HG03432 (cell line): ENCODE data around the gene SESTD1.
A peak's percentile ranks its signal among the peaks of the same experiment; 100 is the strongest.
"Not testable (repeated sequence)": the region's sequence is repeated elsewhere in the genome, so short reads cannot be mapped to it uniquely, and the experiment has no call there.

Experiments used
- ATAC-seq: cut with Tn5 transposase; IDR thresholded peaks from one replicate; pipeline ENCODE4 v1.9.1; 2021; ENCODE audit warnings: mild to moderate bottlenecking, moderate library complexity; ENCODE audit not compliant: unreplicated experiment

Gene SESTD1

DNA sequence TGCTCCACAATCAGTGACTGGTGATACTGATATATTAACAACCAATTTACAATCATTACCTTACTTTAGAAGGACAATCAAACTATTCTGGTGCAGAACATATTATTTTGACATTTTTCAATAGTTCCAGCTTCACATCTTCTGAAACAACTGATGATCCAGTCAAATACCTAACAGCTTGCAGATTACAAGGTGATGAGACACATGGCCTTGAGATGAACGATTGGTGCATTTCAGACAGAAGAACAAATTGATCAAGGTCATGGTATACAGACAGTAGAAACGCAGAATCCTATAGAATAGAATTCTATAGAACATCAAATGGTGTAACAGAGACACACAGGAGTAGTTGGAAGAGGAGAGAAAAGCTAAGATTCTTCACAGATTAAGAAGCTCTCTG is 24.8 kb downstream of the SESTD1 start:
- ATAC-seq: no peak

DNA sequence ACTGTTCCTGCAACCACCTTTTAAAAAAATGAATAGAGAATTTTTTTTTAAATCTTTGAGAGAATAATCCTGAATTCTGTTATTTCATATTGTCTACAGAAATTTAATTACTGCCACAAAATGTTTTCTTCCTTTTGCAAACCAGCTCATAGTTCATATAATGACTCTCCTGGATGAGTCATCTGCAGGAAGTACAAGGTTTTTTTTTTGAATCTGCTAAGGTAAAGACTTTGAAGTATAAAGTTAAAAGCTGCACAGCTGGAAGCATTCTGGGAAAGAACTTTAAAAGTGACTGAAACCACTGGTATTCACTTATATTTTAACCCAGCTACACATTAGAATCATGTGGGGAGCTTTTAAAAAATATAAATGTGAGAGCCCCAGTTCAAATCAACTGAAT is 25.4 kb downstream of the SESTD1 start:
- ATAC-seq: peak; percentile 85

DNA sequence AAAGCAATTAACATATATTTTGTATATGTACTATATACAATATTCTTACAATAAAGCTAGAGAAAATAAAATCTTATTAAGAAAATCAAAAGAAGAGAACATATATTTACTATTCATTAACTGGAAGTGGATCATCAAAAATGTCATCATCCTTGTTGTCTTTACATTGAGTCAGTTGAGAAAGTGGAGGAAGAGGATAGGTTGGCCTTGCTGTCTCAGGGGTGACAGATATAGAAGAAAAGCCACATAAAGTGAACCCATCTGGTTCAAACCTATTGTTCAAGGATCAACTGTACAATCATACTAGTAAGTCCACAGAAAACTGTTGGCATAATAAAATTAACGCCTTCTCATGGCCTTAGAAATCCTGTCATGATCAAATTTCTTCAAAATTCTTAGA is 26.6 kb downstream of the SESTD1 start:
- ATAC-seq: no peak

DNA sequence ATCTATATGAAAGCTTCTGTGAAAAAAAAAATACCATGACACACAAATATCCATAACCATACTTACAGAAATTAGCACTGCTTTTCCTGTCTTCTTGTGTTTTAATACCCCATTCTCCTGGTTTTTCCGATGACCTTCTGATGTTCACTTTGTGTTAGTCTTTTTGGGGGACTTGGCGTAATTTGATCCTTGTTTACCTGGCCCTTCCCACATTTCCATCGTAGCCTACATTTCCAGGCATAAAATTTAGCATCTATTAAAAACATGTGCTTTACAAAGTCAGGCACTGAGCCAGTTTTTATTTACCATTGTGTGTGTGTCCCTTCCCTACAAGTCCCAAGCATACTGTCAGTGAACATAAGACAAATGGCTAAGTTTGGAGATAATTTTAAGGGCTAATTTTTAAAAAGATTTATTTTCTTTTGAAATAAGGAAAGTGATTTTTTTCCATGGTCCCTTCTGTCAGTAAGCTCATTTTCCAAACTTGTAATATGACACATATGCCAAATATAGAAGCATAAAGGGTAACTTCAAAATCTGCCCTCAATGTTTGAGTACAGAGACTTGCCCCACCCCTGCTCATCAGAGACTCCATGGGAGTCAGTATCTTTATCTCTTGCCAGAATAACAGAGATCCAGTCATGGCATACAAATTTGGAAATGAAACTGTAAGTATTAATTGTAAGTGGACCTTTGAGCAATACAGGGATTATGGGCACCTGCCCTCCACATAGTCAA is 27.3 kb downstream of the SESTD1 start:
- no peak for ATAC-seq

DNA sequence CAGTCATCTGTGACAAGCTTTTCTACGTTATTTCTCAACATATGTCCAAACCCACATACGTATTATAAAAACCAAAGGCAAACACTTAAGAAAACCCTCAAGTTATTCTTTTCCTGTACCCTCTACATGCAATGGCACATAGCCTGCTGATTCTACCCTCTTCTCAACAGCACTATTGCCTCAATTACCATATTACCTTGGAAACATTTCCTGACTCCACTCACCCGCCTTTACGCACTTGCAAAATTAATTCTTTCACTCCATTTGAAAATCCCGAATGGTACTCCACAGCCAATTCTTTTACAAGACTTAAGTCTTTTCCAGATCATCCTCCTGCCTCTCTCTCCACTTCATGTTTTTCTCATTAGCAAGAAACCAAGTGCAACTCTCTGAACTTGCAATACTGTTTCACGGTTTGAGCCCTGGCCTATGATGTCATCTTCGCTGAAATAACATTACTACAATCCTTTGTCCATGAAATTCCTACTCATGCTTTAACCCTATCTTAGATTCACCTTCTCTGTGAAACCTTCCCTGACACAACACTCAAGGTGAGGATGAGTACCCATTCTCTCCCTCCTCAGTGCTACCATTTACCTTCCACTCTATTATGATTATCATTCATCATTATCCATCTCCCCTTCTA is 29.0 kb downstream of the SESTD1 start:
- no peak for ATAC-seq

DNA sequence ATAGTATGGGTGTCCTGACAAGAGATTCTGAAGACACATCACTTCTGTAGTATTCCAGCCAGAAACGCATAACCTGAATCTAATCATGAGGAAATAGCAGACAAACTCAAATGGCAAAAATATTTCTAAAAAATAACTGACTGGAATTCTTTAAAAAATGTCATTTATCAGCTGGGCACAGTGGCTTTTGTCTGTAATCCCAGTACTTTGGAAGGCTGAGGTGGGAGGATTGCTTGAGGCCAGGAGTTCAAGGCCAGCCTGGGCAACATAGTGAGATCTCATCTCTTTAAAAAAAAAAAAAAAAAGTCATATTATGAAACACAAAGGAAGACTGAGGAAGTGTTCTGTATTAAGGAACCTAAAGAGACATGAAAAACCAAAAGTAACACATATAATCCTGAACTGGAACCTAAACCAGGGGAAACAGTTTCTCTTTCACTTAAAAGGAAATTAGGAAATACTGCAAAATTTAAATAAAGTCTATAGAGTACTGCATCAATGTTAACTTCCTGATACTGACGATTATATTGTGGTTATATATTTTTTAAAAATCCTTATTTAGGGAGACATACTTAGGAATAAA is 29.9 kb downstream of the SESTD1 start:
- no peak for ATAC-seq

DNA sequence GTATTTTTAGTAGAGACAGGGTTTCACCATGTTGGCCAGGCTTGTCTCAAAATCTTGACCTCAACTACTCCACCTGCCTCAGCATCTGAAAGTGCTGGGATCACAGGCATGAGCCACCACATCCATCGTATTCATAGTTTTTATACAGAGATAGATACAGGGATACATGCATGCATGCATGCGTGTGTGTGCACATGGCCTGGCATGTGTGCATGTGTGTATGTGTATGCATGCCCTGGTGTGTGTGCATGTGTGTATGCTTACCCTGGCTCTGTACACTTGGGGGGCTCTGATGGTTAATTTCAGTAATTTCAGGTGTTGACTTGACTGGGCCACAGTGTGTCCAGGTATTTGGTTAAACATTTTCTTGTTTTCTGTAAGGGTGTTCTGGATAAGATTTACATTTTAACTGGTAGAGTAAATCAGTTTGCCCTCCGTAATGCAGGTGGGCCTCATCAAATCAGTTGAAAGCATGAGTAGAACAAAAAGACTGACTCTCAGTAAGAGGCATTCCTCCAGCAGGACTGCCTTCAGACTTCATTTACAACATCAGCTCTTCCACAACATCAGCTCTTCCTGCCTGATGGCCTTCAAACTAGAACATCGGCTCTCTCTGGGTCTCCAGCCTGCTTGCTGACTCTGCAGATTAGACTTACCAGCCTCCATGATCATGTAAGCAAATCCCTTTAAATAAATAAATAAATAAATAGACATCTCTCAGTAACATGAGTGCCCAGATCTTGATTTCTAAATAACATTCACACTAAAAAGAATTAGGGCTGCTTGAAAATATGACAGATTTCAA is 30.8 kb downstream of the SESTD1 start:
- ATAC-seq: no peak

DNA sequence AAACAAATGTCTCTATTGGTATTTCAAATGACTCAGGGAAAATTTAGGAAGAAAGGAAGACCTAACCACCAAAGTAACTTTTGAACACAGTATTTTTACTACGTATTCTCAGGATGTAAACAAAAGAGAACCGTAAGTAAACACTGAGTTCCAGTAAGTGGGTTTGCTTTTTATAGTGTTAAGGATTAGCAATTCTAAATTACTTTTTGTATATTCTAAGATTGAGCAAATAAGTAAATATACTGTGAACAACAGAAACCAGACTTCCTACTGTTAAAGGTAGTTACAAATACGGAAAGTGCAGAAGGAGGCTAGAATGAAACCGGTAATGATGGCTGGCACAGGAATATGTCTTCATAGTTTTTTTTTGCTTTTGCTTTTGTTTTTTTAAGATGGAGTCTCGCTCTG is 31.5 kb downstream of the SESTD1 start:
- ATAC-seq: no peak

DNA sequence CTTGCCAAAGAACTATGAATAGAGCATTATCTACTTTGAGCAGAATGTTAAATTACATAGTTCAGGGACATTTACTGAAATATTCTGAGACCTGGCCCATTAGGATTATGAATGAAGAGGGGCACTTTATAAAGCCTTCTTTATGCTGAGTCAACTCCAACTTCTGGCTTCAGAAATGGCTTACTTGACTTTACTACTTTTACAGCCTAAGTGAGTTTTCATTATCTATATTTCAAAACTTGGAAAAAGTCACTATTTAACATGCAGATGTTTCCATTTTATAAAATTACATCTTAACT is 37.7 kb downstream of the SESTD1 start:
- ATAC-seq: no peak

DNA sequence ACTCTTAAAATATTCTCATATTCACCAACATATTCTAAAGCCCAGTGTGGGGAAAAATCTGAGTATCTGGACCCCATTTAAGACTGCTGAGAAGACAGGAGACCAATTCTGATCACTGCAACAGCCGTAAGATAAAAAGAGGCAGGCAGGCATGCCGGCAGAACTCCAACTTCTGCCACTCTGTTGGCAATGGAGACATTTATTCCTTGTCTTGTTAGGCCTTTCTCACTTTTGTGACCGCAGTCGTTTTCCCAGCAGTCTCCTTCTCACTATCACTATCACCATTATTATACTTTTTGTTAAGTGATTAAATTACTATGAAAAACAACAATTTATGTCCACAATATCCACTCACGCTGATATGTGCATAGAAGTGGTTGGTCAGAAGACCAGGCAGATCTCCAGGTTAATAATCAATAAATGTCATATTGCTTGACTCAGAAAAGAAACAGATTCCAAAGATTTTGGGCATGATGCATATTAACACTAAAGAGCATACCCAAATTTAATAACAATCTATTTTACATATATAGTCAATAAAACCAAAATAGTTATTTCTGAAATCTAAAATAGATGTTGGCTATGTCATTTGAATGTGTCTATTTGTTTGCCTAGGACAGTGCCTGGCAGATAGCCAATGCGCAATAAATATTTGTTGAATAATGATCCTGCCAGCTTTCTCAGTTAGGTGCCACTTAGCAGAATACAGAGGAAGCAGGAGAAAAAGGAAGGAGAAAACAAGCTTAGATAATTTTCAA is 38.2 kb downstream of the SESTD1 start:
- ATAC-seq: no peak

DNA sequence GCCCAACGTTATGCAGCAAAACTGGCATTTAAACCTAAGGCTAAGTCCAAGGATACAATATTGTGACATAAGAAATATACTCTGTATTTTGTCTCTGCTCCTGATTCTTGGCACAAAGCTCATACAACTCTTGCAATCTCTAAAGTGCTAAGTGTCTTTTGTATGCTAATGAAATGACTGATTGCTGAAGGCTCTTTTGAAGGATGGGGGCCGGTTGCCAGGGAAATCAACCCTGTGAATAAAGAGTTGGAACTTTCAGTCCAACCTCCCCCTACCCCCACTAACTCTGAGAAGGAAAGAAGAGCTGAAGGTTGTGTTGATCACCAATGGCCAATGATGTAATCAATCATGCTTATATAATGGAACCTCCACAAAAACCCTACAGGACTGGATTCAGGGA is 40.3 kb downstream of the SESTD1 start:
- no peak for ATAC-seq

DNA sequence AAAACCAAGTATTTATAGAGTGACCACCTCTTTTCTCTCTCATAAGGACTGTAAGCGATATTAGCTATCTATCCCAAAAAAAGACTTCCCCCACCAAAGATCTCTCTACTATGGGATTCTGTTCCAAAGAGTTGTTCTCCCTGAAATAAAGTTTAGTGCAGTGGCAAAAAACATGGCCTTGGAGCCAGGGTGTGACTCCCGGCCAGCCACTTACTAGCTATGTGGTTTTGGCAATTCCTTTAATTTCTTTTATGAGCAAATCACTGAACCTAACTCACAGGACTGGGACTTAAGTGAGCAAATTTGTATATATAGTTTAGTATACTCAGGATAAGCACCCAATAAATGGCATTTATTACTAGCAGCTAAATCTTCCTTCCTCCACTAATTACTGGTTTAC is 42.6 kb downstream of the SESTD1 start:
- ATAC-seq: no peak

DNA sequence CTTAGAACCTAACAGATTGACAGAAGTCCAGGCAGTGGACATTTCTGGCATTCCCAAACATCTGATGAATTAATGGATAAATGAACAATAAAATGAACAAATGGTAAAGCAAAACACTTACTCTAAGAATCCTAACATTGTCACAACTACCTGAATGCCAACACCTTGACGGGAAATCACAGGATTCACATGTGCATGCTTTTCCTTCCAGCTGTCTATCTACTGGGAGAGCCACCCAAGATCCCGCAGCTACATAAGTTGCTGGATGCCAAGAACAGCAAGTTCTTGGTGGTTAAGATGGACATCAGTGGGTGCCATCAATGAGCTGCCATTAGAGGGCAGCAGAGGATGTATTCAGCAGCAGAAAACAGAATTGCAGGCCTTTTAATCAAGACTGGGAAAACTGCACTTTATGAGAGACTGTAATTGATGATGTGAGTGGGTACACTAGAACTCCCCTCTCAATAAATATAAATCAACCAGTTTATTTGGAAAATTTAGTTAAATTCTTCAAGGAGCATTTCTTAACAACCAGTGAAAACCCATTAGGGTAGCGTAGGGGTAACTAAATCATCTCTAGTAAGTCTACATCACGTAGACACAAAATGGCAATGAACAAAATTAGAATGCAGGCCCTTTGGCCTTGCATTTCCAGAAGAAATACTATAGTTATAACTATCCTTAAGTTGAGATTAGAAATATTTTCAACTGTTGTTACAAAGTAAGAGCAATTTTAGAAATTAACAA is 45.6 kb downstream of the SESTD1 start:
- peak; percentile 94 for ATAC-seq

DNA sequence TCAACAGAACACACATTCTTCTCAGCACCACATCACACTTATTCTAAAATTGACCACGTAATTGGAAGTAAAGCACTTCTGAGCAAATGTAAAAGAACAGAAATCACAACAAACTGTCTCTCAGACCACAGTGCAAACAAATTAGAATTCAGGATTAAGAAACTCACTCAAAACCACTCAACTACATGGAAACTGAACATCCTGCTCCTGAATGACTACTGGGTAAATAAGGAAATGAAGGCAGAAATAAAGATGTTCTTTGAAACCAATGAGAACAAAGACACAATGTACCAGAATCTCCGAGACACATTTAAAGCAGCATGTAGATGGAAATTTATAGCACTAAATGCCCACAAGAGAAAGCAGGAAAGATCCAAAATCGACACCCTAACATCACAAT is 50.0 kb downstream of the SESTD1 start:
- ATAC-seq: not testable (repeated sequence)

DNA sequence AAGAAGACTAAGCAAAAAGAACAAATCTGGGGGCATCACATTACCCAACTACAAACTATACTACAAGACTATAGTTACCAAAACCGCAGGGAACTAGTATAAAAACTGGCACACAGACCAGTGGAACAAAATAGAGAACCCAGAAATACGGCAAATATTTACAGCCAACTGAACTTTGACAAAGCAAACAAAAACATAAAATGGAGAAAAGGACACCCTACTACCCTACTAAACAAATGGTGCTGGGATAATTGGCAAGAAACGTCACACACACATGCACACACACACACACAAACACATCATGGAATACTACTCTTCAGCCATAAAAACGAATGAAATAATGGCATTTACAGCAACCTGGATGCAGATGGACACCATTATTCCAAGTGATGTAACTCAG is 53.3 kb downstream of the SESTD1 start:
- ATAC-seq: no peak

DNA sequence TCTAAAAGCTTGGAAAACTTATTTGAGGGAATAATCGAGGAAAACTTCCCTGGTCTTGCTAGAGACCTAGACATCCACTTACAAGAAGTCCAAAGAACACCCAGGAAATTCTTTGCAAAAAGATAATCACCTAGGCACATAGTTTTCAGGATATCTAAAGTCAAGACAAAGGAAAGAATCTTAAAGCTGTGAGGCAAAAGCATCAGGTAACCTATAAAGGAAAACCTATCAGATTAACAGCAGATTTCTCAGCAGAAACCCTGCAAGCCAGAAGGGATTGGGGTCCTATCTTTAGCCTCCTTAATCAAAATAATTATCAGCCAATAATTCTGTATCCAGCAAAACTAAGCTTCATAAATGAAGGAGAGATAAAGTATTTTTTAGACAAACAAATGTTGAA is 56.4 kb downstream of the SESTD1 start:
- ATAC-seq: not testable (repeated sequence)

DNA sequence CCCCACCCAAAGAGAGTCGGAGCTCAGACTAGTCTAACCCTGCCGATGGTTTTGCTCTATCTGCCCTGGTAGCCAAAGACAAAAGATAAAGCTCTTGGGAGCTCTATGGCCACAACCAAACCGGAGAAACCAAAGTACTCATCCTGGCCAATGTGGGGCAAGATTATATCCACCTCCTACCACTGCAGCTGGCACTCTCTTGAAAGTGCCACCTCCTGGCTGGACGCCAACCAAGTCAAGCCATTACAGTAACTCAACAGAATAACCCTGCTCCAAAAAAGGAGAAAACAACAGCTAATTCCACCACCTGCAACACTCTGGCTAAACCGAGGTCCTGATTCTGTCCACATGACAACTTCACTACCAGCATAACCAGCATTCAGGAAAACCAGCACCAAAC is 57.6 kb downstream of the SESTD1 start:
- ATAC-seq: no peak

DNA sequence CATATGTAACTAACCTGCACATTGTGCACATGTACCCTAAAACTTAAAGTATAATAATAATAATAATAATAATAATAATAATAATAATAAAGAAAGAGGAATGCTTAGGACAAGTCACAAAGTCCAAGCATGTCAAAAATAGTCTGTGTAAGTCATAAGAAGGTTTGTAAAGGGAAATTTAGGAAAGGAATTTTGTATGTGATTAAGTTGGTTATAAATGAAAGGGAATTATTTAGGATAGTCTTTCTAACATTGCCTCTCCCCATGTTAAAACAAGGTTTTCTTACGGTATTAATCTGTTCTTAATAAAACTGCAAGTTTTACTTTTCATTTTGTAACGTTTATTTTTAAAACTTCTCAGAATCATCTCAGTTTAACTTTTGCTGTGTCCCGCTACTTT is 62.8 kb downstream of the SESTD1 start:
- ATAC-seq: no peak

DNA sequence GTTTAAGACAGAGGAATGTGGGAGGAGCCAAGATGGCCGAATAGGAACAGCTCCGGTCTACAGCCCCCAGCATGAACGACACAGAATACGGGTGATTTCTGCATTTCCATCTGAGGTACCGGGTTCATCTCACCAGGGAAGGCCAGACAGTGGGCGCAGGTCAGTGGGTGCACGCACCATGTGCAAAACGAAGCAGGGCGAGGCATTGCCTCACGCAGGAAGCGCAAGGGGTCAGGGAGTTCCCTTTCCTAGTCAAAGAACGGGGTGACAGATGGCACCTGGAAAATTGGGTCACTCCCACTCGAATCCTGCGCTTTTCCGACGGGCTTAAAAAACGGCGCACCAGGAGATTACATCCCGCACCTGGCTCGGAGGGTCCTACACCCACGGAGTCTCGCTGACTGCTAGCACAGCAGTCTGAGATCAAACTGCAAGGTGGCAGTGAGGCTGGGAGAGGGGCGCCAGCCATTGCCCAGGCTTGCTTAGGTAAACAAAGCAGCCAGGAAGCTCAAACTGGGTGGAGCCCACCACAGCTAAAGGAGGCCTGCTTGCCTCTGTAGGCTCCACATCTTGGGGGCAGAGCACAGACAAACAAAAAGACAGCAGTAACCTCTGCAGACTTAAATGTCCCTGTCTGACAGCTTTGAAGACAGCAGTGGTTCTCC is 68.6 kb downstream of the SESTD1 start:
- ATAC-seq: not testable (repeated sequence)

DNA sequence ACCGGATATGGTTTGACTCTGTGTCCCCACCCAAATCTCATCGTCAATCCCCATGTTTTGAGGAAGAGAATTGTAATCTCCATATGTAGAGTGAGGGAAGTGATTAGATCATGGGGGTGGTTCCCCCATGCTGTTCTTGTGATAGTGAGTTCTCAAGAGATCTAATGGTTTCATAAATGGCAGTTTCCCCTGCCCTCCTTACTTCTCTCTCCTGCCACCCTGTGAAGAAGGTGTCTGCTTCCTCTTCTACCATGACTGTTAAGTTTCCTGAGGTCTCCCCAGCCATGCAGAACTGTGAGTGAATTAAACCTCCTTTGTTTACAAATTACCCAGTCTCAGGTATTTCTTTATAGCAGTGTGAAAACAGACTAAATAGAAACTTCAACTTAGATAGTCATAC is 69.5 kb downstream of the SESTD1 start:
- no peak for ATAC-seq
